ENCODE results near the gene NBDY.

DNA sequence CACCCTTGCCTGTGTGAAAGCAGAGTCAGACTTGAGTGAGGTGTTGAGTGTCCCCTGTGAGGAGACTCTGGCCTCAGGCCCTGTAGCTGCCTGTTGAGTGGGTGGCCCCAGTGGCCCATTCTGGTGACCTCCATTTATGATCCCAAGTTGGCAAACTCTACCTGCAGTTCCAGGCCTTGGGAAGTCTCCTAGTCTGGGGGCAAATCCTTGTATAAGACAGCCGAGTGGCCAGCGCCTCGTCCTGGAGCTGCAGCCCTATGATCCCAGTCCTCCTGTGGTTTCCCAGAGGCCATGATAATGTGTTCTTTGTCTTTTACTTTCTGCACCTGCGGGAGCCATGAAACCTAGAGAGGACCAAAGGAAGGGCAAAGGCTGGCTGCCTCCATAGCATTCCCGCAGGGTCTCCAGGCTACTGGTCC lies 58.7 kb downstream of the NBDY start:
- TF ChIP-seq, protein P1, sequence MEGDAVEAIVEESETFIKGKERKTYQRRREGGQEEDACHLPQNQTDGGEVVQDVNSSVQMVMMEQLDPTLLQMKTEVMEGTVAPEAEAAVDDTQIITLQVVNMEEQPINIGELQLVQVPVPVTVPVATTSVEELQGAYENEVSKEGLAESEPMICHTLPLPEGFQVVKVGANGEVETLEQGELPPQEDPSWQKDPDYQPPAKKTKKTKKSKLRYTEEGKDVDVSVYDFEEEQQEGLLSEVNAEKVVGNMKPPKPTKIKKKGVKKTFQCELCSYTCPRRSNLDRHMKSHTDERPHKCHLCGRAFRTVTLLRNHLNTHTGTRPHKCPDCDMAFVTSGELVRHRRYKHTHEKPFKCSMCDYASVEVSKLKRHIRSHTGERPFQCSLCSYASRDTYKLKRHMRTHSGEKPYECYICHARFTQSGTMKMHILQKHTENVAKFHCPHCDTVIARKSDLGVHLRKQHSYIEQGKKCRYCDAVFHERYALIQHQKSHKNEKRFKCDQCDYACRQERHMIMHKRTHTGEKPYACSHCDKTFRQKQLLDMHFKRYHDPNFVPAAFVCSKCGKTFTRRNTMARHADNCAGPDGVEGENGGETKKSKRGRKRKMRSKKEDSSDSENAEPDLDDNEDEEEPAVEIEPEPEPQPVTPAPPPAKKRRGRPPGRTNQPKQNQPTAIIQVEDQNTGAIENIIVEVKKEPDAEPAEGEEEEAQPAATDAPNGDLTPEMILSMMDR (conservative IDR thresholded peaks at IDR 0.05; ENCODE audit: low read depth, low read length): no peak
- no peak for TF ChIP-seq CEBPB (IDR thresholded peaks at IDR 0.05; ENCODE audit: low read depth, low read length)
- no peak for TF ChIP-seq POLR2A (IDR thresholded peaks at IDR 0.05; ENCODE audit: low read depth, low read length)
- no peak for TF ChIP-seq FOS (IDR thresholded peaks at IDR 0.05; ENCODE audit: low read depth, low read length)
- TF ChIP-seq RAD21 (IDR thresholded peaks at IDR 0.05; ENCODE audit: low read length): no peak
- no peak for TF ChIP-seq MXI1 (IDR thresholded peaks at IDR 0.05; ENCODE audit: borderline replicate concordance, low read depth, low read length)
- TF ChIP-seq BHLHE40 (IDR thresholded peaks at IDR 0.05; ENCODE audit: low read depth, low read length): no peak

Measured in IMR-90 (cell line).